HG02610 (cell line): Measurements from ENCODE around the gene KRTAP3-3.
"Not testable (repeated sequence)": the region's sequence is repeated elsewhere in the genome, so short reads cannot be mapped to it uniquely, and the experiment has no call there.

Experiments used
- ATAC-seq: cut with Tn5 transposase; IDR thresholded peaks from one replicate; pipeline ENCODE4 v1.9.1; 2021; ENCODE audit warnings: mild to moderate bottlenecking, moderate library complexity; ENCODE audit not compliant: unreplicated experiment

KRTAP3-3 gene

GRCh38 chr17:40993839-40994238 is at the start of gene KRTAP3-3:
Gene KRTAP3-3 (minus strand): TSS chr17:40994164. CDS start chr17:40994097, 67 bp downstream.
- no peak for ATAC-seq

- ATAC-seq: no peak
Observed at GRCh38 chr17:41042953-41043352, 49.0 kb upstream of the KRTAP3-3 start.

- ATAC-seq: not testable (repeated sequence)
Observed at GRCh38 chr17:41040783-41041571, 47.0 kb upstream of the KRTAP3-3 start, which contains the start of gene KRTAP1-1. Gene KRTAP1-1 (minus strand): TSS chr17:41041450. CDS start chr17:41041397, 53 bp downstream.

GRCh38 chr17:41037853-41038350 is 43.9 kb upstream of the KRTAP3-3 start:
- ATAC-seq: no peak

DNA sequence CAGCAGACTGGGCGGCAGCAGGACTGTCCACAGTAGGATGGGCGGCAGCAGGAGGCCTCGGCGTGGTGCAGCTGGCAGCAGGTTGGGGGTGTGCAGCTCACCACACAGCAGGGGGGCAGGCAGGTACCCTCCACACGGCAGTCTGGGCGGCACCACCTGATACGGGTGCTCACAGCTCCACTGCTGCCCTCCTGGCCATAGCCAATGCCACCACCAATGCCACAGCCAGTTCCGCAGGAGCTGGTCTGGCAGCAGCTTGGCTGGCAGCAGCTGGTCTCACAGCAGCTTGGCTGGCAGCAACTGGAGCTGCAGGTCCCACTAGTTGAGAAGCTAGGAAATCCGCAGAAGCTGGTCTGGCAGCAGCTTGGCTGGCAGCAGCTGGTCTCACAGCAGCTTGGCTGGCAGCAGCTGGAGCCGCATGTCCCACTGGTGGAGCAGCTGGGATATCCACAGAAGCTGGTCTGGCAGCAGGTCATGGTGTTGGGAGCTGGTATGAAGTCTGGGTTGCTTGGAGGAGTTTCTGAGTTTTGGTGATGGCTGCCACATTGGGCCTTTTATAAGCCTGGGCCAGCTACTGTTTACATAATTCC is 40.5 kb upstream of the KRTAP3-3 start, which contains the start of gene KRTAP1-3:
Gene KRTAP1-3, minus strand, starts transcription at position 529 of the 590 bp plus-strand sequence. Its CDS starts 53 bp downstream, at position 476.
- not testable (repeated sequence) for ATAC-seq

DNA sequence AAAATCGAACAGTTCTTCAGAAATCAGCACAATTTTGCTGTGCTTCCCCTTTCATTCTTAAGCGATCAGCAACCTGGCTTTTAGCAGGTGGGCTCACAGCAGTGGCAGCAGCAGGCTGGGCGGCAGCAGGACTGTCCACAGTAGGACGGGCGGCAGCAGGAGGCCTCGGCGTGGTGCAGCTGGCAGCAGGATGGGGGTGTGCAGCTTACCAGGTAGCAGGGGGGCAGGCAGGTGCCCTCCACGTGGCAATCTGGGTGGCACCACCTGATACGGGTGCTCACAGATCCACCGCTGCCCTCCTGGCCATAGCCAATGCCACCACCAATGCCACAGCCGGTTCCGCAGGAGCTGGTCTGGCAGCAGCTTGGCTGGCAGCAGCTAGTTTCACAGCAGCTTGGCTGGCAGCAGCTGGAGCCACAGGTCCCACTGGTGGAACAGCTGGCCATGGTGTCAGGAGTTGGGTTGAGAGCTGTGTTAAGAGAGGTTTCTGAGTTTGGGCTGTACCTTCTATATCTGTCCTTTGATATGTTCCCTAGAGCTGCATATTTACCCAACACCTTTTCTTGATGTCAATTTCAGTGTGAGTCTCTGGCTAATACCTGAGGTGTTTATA is 35.8 kb upstream of the KRTAP3-3 start, which contains the start of gene KRTAP1-4:
Gene KRTAP1-4, minus strand, starts transcription at position 563 of the 613 bp plus-strand sequence. Its CDS starts 117 bp downstream, at position 446.
- ATAC-seq: no peak

GRCh38 chr17:41026715-41027471 is 32.9 kb upstream of the KRTAP3-3 start, which contains the start of gene KRTAP1-5:
Gene KRTAP1-5 (minus strand): TSS chr17:41027208. CDS start chr17:41027155, 53 bp downstream.
- no peak for ATAC-seq

GRCh38 chr17:41024697-41025096 is 30.7 kb upstream of the KRTAP3-3 start:
- no peak for ATAC-seq

- ATAC-seq: no peak
Observed at GRCh38 chr17:41020336-41020735, 26.4 kb upstream of the KRTAP3-3 start.

- no peak for ATAC-seq
Observed at GRCh38 chr17:41019415-41019814, 25.5 kb upstream of the KRTAP3-3 start.

DNA sequence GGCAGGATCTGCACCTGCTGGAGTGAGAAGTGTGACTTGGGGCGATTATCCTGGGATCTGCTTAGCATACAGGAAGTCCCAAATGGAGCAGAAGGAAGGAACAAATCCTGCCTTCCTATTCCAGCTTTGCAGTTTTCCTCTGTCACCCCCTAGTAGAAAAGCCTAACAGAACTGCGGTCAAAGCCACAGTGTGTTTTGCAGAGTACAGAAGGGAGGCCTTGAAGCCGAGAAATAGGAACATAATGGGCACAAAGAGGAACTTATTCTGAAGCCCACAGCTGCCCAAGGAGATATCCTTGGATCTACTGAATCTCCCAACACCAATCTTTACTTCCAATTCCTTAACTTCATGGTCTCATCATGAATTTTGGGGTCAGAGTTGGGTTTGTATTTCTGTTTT is 24.6 kb upstream of the KRTAP3-3 start:
- ATAC-seq: no peak

DNA sequence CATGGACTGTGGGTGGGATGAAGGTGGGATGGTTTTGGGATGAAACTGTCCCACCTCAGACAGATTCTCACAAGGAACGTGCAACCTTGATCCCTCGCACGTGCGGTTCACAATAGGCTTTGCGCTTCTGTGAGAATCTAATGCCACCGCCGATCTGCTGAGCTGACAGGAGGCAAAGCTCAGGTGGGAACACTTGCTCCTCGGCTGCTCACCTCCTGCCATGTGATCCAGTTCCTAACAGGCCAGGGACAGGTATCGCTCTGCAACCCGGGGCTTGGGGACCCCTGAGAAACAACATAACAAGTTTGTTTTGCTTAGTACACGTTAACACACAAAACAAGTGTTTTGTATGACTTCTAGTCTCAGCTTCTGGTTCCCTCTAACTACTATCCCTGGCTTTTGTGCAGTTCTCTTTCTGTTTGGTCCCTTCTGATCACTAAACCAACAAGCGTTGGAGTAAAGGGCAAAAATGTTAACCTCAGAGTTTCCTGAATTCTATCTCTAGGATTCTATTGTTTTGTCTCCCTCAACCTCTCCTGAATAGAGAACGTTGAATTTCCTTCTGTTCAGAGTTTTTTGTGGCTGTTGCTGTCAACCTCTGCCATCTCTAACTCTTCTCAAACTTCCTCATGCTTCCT is 22.7 kb upstream of the KRTAP3-3 start:
- no peak for ATAC-seq

DNA sequence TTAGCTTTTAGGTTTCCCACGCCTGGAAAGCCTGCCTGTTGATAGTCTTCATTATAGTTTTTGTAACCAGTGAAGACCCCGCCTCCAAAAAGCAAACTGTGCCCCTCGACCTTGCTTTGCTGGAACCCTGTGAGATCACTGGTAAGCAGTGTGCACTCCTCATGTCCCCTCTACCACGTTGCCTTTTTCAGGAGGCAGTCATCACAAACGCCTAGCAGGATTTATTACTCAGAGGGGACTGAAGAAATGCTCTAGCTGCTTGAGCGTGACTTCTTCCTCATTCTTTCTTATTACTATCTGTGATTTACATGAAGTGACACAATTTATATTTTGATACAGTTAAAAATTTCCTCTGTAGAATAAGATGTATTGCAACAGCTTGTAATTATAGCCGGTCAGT is 21.5 kb upstream of the KRTAP3-3 start:
- no peak for ATAC-seq

DNA sequence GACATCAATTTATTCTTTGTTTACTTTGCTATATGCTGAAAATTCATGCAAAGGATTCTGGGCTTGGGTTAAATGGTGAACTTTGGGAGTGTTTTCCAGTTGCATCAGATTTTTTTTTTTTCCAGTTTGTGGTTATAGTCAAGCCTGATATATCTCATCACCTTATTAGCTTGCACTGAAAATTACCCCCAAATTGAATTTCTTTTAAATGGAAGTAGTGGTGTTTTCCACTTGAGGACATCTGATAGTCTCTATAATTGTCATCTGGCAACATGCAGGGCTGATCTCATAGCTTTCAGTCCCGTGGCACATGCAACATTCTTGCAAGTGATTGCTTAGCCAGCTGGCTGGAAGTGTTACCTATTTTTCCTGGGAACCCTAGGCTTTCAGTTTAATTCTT is 19.6 kb upstream of the KRTAP3-3 start:
- no peak for ATAC-seq

- no peak for ATAC-seq
Observed at GRCh38 chr17:41013181-41013580, 19.2 kb upstream of the KRTAP3-3 start.

GRCh38 chr17:41012326-41013120 is 18.6 kb upstream of the KRTAP3-3 start:
- ATAC-seq: no peak

- ATAC-seq: no peak
Observed at GRCh38 chr17:41010441-41010840, 16.5 kb upstream of the KRTAP3-3 start.

DNA sequence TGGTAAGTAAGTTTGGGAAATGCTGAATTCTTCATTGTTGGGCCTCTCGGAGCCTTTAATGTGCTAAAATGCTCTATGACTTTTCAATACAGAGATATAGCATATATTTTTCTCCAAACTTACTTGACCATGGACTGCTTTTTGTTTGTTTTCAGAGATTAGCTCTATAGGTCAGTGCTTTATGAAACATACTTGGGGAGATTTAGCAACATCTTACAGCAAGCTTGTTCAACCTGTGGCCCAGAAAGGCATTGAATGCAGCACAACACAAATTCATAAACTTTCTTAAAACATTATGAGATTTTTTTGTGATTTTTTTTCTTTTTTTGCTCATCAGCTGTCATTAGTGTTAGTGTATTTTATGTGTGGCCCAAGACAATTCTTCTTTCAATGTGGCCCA is 16.0 kb upstream of the KRTAP3-3 start:
- ATAC-seq: no peak

DNA sequence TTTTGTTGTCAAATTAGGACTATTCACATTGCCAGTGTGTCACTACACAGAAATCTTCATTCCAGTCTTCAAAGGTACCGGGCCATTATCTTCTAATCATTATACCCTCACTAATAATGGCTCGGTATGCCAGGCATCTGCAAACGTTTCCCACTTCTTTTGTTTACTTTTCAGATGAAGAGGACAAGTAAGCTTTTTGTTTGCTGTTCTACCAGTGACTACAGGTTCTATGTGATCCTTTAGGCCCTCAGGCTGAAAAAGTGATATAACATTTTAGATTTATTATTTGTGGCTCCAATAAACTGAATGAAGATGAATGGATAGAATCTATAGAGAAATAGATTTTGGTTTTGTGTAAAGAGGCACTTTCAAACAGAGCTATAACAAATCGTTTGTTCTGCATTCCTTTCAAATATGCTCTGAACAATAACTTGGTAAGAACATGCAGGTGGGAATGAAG is 15.4 kb upstream of the KRTAP3-3 start:
- ATAC-seq: no peak
